Left ventricle myocardium inferior (tissue), 1 donor: ENCODE results near the gene RIPOR3. TPM values are rescaled to one million over a fixed set of nuclear protein-coding genes. Genes with fewer than 3 reads are reported as not detected.
"Not testable (repeated sequence)": the region's sequence is repeated elsewhere in the genome, so short reads cannot be mapped to it uniquely, and the experiment has no call there.

Experiments
- DNase-seq: peaks from one replicate; pipeline ENCODE4 v3.0.0-alpha.2; 2020
- H3K27ac ChIP-seq: fragments of 200-600 bp; replicated peaks from 2 replicates; pipeline ENCODE4 v1.8.0; 2021
- H3K27me3 ChIP-seq: fragments of 200-600 bp; 2 replicates; pipeline ENCODE4 v1.8.0; 2021; ENCODE audit warnings: low read depth
- H3K36me3 ChIP-seq: fragments of 200-600 bp; 2 replicates; pipeline ENCODE4 v1.8.0; 2021
- H3K4me1 ChIP-seq: fragments of 200-600 bp; 2 replicates; pipeline ENCODE4 v1.8.0; 2021
- H3K4me3 ChIP-seq: fragments of 200-600 bp; 2 replicates; pipeline ENCODE4 v1.8.0; 2021; ENCODE audit warnings: mild to moderate bottlenecking, moderate library complexity
- H3K9me3 ChIP-seq: fragments of 200-600 bp; replicated peaks from 2 replicates; pipeline ENCODE4 v1.8.0; 2021
- intact Hi-C: fragments of 100-400 bp; cut with micrococcal nuclease; formaldehyde crosslinking; loops from one replicate; pipeline ENCODE4 v1.11.0; 2022
- total RNA-seq: library from RNA; stranded (reverse); fragmentation: NEBNext Ultra II Directional; extraction: Animal tissue kit (Norgen Biotek cat#: 25700); gene quantifications from one replicate; pipeline ENCODE4 v1.2.1, GENCODE V29; 2021
- TF ChIP-seq, protein P1 (sequence below): fragments of 200-600 bp; IDR thresholded peaks from 2 replicates; pipeline ENCODE4 v1.8.0; 2021; ENCODE audit warnings: antibody characterized with exemption, mild to moderate bottlenecking, borderline replicate concordance
- donor health status: DM: no; HTN: yes; CAD: no; lungs with severe emphysema.

Gene RIPOR3
- total RNA-seq, 1 donor from 2014 or later, result 6.5 TPM

DNA sequence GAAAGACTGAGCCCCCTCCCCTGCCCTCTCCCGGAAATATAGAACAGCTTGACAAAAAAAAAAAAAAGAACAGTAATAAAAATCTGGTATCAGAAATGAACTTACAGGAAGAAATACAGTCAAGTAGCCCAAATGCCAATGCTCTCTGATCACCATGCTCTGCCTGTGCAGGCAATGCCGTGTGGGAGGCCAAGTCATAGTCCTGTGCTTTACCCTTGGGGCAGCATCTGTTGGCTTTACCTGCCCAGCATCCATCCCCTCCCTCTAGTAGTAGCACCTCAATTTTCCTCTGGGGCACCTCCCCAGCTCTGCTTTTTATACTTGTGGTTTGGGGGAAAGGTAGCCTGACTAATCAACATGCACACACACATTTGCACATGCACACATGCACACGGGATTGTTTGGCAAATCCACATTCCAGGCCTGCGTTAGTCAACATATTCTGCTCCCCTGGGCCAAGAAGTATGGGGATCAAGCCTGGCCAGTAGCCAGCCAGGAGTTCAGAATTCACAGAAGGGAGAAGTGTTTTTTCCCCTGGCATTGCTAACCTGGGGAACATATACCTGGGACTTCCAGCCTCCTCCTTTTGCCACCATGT lies 70.2 kb downstream of the RIPOR3 start:
- TF ChIP-seq, protein P1, sequence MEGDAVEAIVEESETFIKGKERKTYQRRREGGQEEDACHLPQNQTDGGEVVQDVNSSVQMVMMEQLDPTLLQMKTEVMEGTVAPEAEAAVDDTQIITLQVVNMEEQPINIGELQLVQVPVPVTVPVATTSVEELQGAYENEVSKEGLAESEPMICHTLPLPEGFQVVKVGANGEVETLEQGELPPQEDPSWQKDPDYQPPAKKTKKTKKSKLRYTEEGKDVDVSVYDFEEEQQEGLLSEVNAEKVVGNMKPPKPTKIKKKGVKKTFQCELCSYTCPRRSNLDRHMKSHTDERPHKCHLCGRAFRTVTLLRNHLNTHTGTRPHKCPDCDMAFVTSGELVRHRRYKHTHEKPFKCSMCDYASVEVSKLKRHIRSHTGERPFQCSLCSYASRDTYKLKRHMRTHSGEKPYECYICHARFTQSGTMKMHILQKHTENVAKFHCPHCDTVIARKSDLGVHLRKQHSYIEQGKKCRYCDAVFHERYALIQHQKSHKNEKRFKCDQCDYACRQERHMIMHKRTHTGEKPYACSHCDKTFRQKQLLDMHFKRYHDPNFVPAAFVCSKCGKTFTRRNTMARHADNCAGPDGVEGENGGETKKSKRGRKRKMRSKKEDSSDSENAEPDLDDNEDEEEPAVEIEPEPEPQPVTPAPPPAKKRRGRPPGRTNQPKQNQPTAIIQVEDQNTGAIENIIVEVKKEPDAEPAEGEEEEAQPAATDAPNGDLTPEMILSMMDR, result no peak
- no peaks in the 10 kb centered on the region for H3K27me3 ChIP-seq
- intact Hi-C loops, result loop anchor here (10.0 kb wide), 1 partner anchor 134 kb away; no protein-coding TSS in a partner anchor

DNA sequence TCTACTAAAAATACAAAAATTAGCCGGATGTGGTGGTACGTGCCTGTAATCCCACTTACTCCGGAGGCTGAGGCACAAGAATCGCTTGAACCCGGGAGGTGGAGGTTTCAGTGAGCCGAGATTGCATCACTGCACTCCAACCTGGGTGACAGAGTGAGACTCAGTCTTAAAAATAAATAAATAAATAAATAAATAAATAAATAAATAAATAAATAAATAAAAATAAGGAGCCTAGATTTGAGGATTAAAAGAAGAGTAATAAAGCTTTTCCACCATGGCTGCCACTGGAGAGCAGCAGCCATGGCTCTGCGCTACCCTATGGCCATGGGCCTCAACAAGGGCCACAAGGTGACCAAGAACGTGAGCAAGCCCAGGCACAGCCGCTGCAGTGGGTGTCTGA lies 70.9 kb downstream of the RIPOR3 start:
- intact Hi-C loops, result loop anchor here (10.0 kb wide), 1 partner anchor 134 kb away; no protein-coding TSS in a partner anchor
- peaks cover 11% of the 10 kb centered on the region for H3K4me1 ChIP-seq
- H3K27me3 ChIP-seq, H3K4me3 ChIP-seq, DNase-seq, H3K27ac ChIP-seq: not testable (repeated sequence)
- peaks cover 12% of the 10 kb centered on the region for H3K9me3 ChIP-seq
- peaks cover 12% of the 10 kb centered on the region for H3K36me3 ChIP-seq

More for the DNA sequence above, 70.2 kb downstream of the RIPOR3 start:
- H3K9me3 ChIP-seq, result peaks cover 12% of the 10 kb centered on the region
- DNase-seq, result no peak
- peaks cover 18% of the 10 kb centered on the region for H3K4me1 ChIP-seq
- no peak overlapping the region for H3K27ac ChIP-seq
- peaks cover 12% of the 10 kb centered on the region for H3K36me3 ChIP-seq
- H3K4me3 ChIP-seq, result no peak overlapping the region

DNA sequence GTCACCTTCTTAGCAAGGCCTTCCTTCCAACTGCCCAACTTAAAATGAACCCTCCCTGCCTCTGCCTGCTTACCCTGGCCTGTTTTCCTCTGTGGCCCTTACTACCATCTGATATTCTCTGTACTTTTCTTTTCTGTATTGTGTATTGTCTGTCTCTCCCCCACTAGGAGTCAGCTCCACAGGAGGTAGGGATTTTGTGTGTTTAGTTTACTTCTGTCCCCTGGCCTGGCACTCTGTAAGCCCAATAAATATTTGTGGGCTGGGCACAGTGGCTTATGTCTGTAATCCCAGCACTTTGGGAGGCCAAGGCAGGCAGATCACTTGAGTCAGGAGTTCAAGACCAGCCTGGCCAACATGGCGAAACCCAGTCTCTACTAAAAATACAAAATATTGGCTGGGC lies 72.8 kb downstream of the RIPOR3 start:
- Histone ChIP-seq H3K4me1 (no peaks in the 10 kb centered on the region), H3K27ac (no peak overlapping the region), H3K4me3 (no peak overlapping the region), H3K36me3 (peaks cover 12% of the 10 kb centered on the region), H3K27me3 (no peaks in the 10 kb centered on the region), H3K9me3 (peaks cover 12% of the 10 kb centered on the region)
- no peak for DNase-seq
- TF ChIP-seq, protein P1, result no peak
- intact Hi-C loops, result no loop called here

GRCh38 chr20:50617022-50617421 lies 74.3 kb downstream of the RIPOR3 start:
- Histone ChIP-seq H3K9me3 (peaks cover 12% of the 10 kb centered on the region), H3K4me3 (no peak overlapping the region), H3K4me1 (no peaks in the 10 kb centered on the region), H3K36me3 (peaks cover 12% of the 10 kb centered on the region), H3K27me3 (no peaks in the 10 kb centered on the region), H3K27ac (no peak overlapping the region)
- TF ChIP-seq, protein P1, result no peak
- intact Hi-C loops, result no loop called here
- DNase-seq, result no peak

DNA sequence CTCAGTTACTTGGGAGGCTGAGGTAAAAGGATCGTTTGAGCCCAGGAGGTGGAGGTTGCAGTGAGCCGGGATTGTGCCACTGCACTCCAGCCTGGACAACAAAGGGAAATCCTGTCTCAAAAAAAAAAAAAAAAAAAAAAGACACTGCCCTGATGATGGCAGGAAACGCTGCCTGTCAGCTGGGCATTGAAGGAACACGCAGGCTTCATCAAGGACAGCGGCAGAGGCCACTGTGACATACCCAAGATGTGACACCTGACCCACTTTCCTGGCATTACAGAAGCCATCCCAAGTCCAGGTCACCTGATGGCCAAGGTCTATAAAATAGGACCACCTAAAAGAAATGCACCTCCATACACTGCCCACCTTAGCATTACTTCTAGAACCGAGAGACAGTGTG lies 75.9 kb downstream of the RIPOR3 start:
- H3K27me3 ChIP-seq, result no peaks in the 10 kb centered on the region
- H3K9me3 ChIP-seq, result no peaks in the 10 kb centered on the region
- no peak overlapping the region for H3K4me3 ChIP-seq
- no peaks in the 10 kb centered on the region for H3K36me3 ChIP-seq
- H3K27ac ChIP-seq, result no peak overlapping the region
- intact Hi-C loops, result no loop called here
- TF ChIP-seq, protein P1, result no peak
- H3K4me1 ChIP-seq, result peaks cover 10% of the 10 kb centered on the region
- DNase-seq, result no peak

DNA sequence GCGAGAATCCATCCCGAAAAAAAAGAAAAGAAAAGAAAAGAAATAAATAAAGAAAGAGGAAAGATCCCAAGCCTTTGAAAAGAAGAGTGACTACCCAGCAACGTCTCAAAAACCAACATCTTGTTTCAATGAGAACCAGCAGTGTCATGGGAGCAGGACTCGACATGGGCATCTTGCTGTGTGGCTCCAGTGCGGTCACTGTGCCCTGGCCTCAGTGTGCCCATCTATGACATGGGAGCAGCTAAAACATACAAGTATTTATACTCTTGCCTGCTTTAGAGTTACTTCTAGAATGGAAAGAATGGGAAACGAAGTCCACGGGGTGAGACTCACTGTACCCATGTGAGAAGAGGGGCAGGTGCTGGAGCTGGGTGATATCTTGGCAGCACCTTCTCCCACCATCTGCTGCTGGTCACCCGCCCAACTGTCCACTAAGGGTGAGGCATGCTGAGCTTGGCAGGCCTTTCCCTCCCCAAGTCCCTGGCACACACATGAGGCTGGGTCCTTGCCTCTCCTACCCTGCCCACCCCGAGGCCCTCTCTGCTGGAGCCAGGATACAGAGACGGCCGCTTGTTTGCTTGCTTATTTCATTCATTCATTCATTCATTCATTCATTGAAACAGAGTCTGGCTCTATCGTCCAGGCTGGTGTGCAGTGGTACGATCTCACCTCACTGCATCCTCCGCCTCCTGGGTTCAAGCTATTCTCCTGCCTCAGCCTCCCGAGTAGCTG lies 77.7 kb downstream of the RIPOR3 start:
- Histone ChIP-seq H3K27ac (no peak overlapping the region), H3K4me1 (peaks cover 10% of the 10 kb centered on the region), H3K4me3 (no peak overlapping the region), H3K9me3 (no peaks in the 10 kb centered on the region), H3K36me3 (no peaks in the 10 kb centered on the region), H3K27me3 (no peaks in the 10 kb centered on the region)
- intact Hi-C loops, result no loop called here
- TF ChIP-seq, protein P1, result no peak
- DNase-seq, result no peak
